Measurements from ENCODE around the gene BBS9. TPM values are rescaled to one million over a fixed set of nuclear protein-coding genes. Genes with fewer than 3 reads are reported as not detected.

Gene BBS9
- total and polyA plus RNA-seq, 2 of the 4 experiments (the other 2 are of a cell fraction): 7.9 to 9.5 TPM

DNA sequence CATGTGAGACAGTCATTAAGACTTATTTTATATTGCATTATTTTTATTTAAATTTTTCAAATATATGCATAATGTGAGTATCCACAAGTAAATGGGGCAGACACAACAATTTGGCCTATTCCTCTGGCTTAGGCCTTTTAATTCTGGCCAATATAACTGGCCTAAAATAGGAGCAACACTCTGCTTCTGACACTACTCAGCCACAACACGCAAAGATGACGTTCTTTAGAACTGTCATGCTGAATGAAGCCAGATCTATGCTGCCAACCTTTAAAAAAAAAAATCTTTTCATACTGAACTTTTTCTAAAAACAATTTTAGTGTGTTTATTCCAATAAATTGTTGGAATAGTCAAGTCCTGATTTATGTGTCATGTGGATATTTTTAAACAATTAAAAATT, 421.0 kb downstream of the BBS9 start:
- 60% methylated on average over 1 of the region's 2 CpGs; no CpG with 5 or more reads in 1 of the 2 experiments for WGBS, 2 experiments (ENCODE audit: extremely low coverage in 2 of 2, insufficient read length in 1 of 2)
- H3K79me1 ChIP-seq (ENCODE audit: low read depth in 1 of 2, low read length in 2 of 2): no peaks in the 10 kb centered on the region
- H3K27me3 ChIP-seq (ENCODE audit: control insufficient read depth, insufficient read depth, low read length): no peaks in the 10 kb centered on the region
- no peak overlapping the region for H2BK5ac ChIP-seq (ENCODE audit: low read depth, low read length, poor library complexity, severe bottlenecking)
- no peak overlapping the region for H4K5ac ChIP-seq (ENCODE audit: low read depth, low read length)
- H4K91ac ChIP-seq (ENCODE audit: insufficient read depth, low read depth, low read length): no peak overlapping the region
- in situ Hi-C loops (cut with MboI; ENCODE audit: low sequenced_read_pairs) (no loop called here), dilution Hi-C loops (cut with HindIII; ENCODE audit: low sequenced_read_pairs, unreplicated experiment) (no loop called here), intact Hi-C loops (cut with micrococcal nuclease) (no loop called here)
- no peaks in the 10 kb centered on the region for H3K36me3 ChIP-seq (ENCODE audit: control insufficient read depth, insufficient read depth, low read length)
- no peak overlapping the region for H2BK15ac ChIP-seq (ENCODE audit: low read depth, low read length)
- no peak overlapping the region for H2BK120ac ChIP-seq (ENCODE audit: low read depth, low read length)
- no peaks in the 10 kb centered on the region for H3K9me1 ChIP-seq (ENCODE audit: insufficient read depth, low read length)
- ChIA-PET CTCF (no interaction called here), POLR2A (ENCODE audit: unreplicated experiment) (no interaction called here)
- H2BK20ac ChIP-seq (ENCODE audit: low read depth, low read length): no peak overlapping the region
- no peaks in the 10 kb centered on the region for H3K4me1 ChIP-seq (ENCODE audit: control insufficient read depth, insufficient read depth, low read length)
- no peak overlapping the region for H2AFZ ChIP-seq (replicated peaks; ENCODE audit: low read length, poor library complexity)
- H4K8ac ChIP-seq (ENCODE audit: low read depth in 2 of 2, low read length in 2 of 2): no peak overlapping the region
- ATAC-seq (ENCODE audit: low read depth) (no peak), DNase-seq (no peak)
- H3K9me3 ChIP-seq (ENCODE audit: control insufficient read depth, insufficient read depth, low read length): no peaks in the 10 kb centered on the region
- H3K9ac ChIP-seq (ENCODE audit: low read depth, low read length): no peak overlapping the region
- no peak overlapping the region for H3K4me2 ChIP-seq (ENCODE audit: low read depth, low read length)
- H3K4me3 ChIP-seq (ENCODE audit: insufficient read depth, low read depth, low read length): no peak overlapping the region
- no peak overlapping the region for H3K18ac ChIP-seq (ENCODE audit: low read depth, low read length)
- peak overlapping the region; percentile 41; the same call in 1 of the 2 replicates for H3K56ac ChIP-seq (ENCODE audit: extremely low read depth, insufficient read depth, low read length)
- H2AK5ac ChIP-seq (ENCODE audit: low read depth, low read length): no peak overlapping the region
- BruUV-seq (replicated peaks): no TSS peak
- H3K4ac ChIP-seq (ENCODE audit: low read depth, low read length): no peak overlapping the region
- no peak overlapping the region for H3K14ac ChIP-seq (replicated peaks; ENCODE audit: low read depth, low read length)
- no peak overlapping the region for H2AK9ac ChIP-seq (replicated peaks; ENCODE audit: low read depth, low read length, poor library complexity)
- H3K23ac ChIP-seq (ENCODE audit: low read depth, low read length): no peak overlapping the region
- H4K20me1 ChIP-seq (ENCODE audit: insufficient read depth, low read length): no peaks in the 10 kb centered on the region
- no peak overlapping the region for H3K27ac ChIP-seq (ENCODE audit: insufficient read depth, low read length)
- TF ChIP-seq, protein P1, sequence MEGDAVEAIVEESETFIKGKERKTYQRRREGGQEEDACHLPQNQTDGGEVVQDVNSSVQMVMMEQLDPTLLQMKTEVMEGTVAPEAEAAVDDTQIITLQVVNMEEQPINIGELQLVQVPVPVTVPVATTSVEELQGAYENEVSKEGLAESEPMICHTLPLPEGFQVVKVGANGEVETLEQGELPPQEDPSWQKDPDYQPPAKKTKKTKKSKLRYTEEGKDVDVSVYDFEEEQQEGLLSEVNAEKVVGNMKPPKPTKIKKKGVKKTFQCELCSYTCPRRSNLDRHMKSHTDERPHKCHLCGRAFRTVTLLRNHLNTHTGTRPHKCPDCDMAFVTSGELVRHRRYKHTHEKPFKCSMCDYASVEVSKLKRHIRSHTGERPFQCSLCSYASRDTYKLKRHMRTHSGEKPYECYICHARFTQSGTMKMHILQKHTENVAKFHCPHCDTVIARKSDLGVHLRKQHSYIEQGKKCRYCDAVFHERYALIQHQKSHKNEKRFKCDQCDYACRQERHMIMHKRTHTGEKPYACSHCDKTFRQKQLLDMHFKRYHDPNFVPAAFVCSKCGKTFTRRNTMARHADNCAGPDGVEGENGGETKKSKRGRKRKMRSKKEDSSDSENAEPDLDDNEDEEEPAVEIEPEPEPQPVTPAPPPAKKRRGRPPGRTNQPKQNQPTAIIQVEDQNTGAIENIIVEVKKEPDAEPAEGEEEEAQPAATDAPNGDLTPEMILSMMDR (conservative IDR thresholded peaks at IDR 0.05; ENCODE audit: low read depth, low read length): no peak
- TF ChIP-seq RAD21 (IDR thresholded peaks at IDR 0.05; ENCODE audit: low read length) (no peak), RFX5 (IDR thresholded peaks at IDR 0.05; ENCODE audit: low read depth, low read length) (no peak), MAZ (IDR thresholded peaks at IDR 0.05; ENCODE audit: borderline replicate concordance, low read depth, low read length) (no peak), POLR2A (IDR thresholded peaks at IDR 0.05; ENCODE audit: low read depth, low read length) (no peak)
